Natural killer cell (primary cell): ENCODE results near the gene ACTG1. TPM values are rescaled to one million over a fixed set of nuclear protein-coding genes. Genes with fewer than 3 reads are reported as not detected.

ENCODE experiments used
- ATAC-seq, 3 donors: fragments of 150-1000 bp in 2 of 3; fragments of 200-7000 bp in 1 of 3; cut with Tn5 transposase; 1 replicate in 1 of 3; 2 replicates in 2 of 3; pipeline ENCODE4 v1.10.0; 2021; ENCODE audit warnings: mild to moderate bottlenecking in 2 of 3, moderate library complexity in 2 of 3
- DNase-seq, 2 donors: peaks; one replicate each; pipeline versions ENCODE4 v3.0.0 to v3.0.0-alpha.2; 2013 to 2021; ENCODE audit warnings: mixed read lengths in 1 of 2
- H3K27ac ChIP-seq: one replicate; pipeline ENCODE4 v1.5.1; 2013; ENCODE audit warnings: mild to moderate bottlenecking, low read length
- H3K27me3 ChIP-seq: one replicate; pipeline ENCODE4 v1.6.1; 2013; ENCODE audit warnings: low read length; ENCODE audit not compliant: control insufficient read depth, insufficient read depth
- H3K36me3 ChIP-seq: one replicate; pipeline ENCODE4 v1.6.1; 2013; ENCODE audit warnings: low read length; ENCODE audit not compliant: control insufficient read depth, insufficient read depth
- H3K4me1 ChIP-seq: one replicate; pipeline ENCODE4 v1.6.1; 2013; ENCODE audit warnings: low read length; ENCODE audit not compliant: control insufficient read depth, insufficient read depth
- H3K4me3 ChIP-seq: one replicate; pipeline ENCODE4 v1.5.1; 2013; ENCODE audit warnings: low read length
- H3K9me3 ChIP-seq: one replicate; pipeline ENCODE4 v1.6.1; 2013; ENCODE audit warnings: low read length; ENCODE audit not compliant: control insufficient read depth, insufficient read depth
- H3K27ac Mint-ChIP-seq, 2 donors: one replicate each; pipeline ENCODE4 v1.8.0; 2022; ENCODE audit warnings: mild to moderate bottlenecking in 2 of 2, mixed read lengths in 2 of 2, moderate library complexity in 1 of 2
- H3K27me3 Mint-ChIP-seq, 2 donors: one replicate each; pipeline ENCODE4 v1.8.0; 2022; ENCODE audit warnings: low read depth in 2 of 2, mixed read lengths in 2 of 2
- H3K36me3 Mint-ChIP-seq: one replicate; pipeline ENCODE4 v1.8.0; 2022; ENCODE audit warnings: mixed read lengths
- H3K4me1 Mint-ChIP-seq, 2 donors: one replicate each; pipeline ENCODE4 v1.8.0; 2022; ENCODE audit warnings: mixed read lengths in 2 of 2
- H3K4me3 Mint-ChIP-seq: one replicate; pipeline ENCODE4 v1.8.0; 2022; ENCODE audit warnings: mild to moderate bottlenecking, moderate library complexity, mixed read lengths
- H3K9me3 Mint-ChIP-seq, 2 donors: one replicate each; pipeline ENCODE4 v1.8.0; 2022; ENCODE audit warnings: mixed read lengths in 2 of 2
- WGBS: methylation state at CpG from one replicate; pipeline ENCODE4 v1.1.7; 2013; ENCODE audit warnings: missing lambda C conversion rate; ENCODE audit not compliant: insufficient coverage; 5-methylcytosine and 5-hydroxymethylcytosine counted together
- intact Hi-C: fragments of 100-400 bp; cut with micrococcal nuclease; formaldehyde crosslinking; loops from one replicate; pipeline ENCODE4 v1.14.2; 2022
- total RNA-seq, 4 donors: library from RNA; stranded (reverse); fragments of 120-200 nt in 1 of 4; gene quantifications; one replicate each; pipeline versions ENCODE4 v1.2.3 to v1.2.4, GENCODE V29; 2013 to 2022
- TF ChIP-seq, protein P1 (sequence below): fragments of 200-600 bp; IDR thresholded peaks from one replicate; pipeline ENCODE4 v1.8.0; 2022; ENCODE audit warnings: antibody characterized with exemption

Gene ACTG1
- total RNA-seq, 3 donors from 2014 or later (not counting 1 experiment from before 2014, with no cell fraction given) = 1,401 to 1,901 (median 1,735) TPM

DNA sequence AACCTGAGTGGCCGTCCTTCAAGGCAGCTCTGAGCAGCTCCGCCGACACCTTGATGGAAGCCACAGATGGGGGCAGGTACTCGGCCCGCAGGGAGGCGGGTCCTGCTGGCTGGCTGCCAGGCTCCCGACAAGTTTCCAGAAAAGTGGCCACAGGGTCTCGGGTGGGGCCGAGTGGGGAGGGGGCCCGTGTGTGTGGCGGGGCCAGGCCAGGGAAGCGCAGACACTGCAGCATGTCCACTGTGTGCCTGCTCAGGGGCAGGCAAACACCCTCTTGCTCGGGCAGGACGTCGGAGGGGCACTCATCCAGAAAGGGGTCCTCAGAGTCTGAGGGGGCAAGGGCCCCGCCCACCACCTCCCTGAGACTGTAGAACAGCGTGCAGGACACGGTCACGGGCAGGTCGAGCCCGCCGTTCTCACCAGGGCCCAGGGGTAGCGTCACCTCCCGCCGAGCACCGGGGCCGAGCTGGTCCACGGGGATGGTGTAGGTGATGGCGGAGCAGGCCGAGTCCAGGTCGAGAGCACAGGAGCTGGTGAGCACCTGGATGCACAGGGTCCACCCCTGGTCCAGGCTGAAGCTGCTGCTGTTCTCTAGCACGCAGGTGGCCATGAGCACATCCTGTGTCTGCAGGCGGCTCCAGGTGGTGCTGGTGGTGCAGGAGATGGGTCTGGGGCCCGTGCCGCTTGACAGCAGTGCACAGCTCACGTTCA, 34.5 kb upstream of the ACTG1 start:
- DNase-seq (no peak), ATAC-seq (no peak)
- H3K27ac ChIP-seq = no peak overlapping the region
- no peaks in the 10 kb centered on the region for H3K27me3 ChIP-seq
- Mint-ChIP-seq H3K27ac (no peak overlapping the region), H3K9me3 (no peaks in the 10 kb centered on the region), H3K27me3 (no peaks in the 10 kb centered on the region), H3K36me3 (no peaks in the 10 kb centered on the region), H3K4me3 (no peak overlapping the region), H3K4me1 (peaks cover 8 to 14% of the 10 kb centered on the region in 2 donors)
- no peaks in the 10 kb centered on the region for H3K9me3 ChIP-seq
- TF ChIP-seq, protein P1, sequence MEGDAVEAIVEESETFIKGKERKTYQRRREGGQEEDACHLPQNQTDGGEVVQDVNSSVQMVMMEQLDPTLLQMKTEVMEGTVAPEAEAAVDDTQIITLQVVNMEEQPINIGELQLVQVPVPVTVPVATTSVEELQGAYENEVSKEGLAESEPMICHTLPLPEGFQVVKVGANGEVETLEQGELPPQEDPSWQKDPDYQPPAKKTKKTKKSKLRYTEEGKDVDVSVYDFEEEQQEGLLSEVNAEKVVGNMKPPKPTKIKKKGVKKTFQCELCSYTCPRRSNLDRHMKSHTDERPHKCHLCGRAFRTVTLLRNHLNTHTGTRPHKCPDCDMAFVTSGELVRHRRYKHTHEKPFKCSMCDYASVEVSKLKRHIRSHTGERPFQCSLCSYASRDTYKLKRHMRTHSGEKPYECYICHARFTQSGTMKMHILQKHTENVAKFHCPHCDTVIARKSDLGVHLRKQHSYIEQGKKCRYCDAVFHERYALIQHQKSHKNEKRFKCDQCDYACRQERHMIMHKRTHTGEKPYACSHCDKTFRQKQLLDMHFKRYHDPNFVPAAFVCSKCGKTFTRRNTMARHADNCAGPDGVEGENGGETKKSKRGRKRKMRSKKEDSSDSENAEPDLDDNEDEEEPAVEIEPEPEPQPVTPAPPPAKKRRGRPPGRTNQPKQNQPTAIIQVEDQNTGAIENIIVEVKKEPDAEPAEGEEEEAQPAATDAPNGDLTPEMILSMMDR = no peak
- H3K36me3 ChIP-seq = peaks cover 52% of the 10 kb centered on the region
- H3K4me1 ChIP-seq = peaks cover 14% of the 10 kb centered on the region
- H3K4me3 ChIP-seq = no peak overlapping the region
- WGBS = 96% methylated on average over 36 of the region's 36 CpGs
- intact Hi-C loops = no loop called here

DNA sequence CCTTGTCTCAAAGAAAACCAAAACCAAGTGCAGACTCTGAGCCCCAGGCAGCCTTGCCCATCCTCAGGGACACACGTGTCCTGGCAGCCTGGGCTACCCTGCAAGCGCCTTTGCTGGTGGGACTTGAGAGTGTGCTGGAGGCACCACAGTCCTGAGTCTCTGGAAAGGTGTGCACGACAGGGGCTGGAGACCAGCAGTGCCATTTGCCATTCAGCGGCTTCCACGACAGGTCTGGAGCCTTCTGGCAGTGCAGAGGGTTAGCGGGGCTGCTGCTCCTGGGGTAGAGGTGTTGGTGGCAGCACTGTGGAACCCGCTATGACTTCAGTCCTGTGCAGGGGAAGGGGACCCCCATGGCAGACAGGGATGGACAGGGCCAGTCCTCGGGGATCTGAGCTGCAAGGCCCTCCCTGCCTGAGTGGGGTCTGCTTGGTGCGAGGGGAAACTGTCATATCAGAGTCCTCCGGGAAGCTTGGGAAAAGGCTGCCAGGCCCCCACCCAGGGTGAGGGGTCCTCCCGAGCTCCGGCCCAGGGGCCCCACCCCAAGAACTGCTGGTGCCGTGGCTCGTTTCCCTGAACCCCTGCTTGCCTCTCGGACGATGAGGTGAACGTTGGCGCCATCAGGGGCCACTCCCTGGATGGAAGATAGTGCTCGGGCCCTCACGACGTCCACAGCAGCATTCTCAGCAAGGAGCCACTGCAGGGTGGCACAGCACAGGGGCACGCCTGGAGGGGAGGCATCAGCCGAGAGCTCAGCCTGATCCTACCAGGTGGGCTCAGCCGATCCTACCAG, 32.8 kb upstream of the ACTG1 start:
- no peaks in the 10 kb centered on the region for H3K9me3 ChIP-seq
- H3K27me3 Mint-ChIP-seq = no peaks in the 10 kb centered on the region
- peaks cover 3% of the 10 kb centered on the region for H3K4me1 ChIP-seq
- TF ChIP-seq, protein P1 = no peak
- intact Hi-C loops = no loop called here
- H3K27me3 ChIP-seq = no peaks in the 10 kb centered on the region
- 93% methylated on average over 24 of the region's 24 CpGs for WGBS
- no peak overlapping the region for H3K4me3 Mint-ChIP-seq
- H3K27ac Mint-ChIP-seq = no peak overlapping the region
- H3K4me3 ChIP-seq = no peak overlapping the region
- peaks cover 60% of the 10 kb centered on the region for H3K36me3 ChIP-seq
- H3K4me1 Mint-ChIP-seq = peaks cover 0 to 5% of the 10 kb centered on the region in 2 donors
- H3K9me3 Mint-ChIP-seq = no peaks in the 10 kb centered on the region
- H3K27ac ChIP-seq = no peak overlapping the region
- H3K36me3 Mint-ChIP-seq = no peaks in the 10 kb centered on the region
- no peak for DNase-seq
- no peak for ATAC-seq

DNA sequence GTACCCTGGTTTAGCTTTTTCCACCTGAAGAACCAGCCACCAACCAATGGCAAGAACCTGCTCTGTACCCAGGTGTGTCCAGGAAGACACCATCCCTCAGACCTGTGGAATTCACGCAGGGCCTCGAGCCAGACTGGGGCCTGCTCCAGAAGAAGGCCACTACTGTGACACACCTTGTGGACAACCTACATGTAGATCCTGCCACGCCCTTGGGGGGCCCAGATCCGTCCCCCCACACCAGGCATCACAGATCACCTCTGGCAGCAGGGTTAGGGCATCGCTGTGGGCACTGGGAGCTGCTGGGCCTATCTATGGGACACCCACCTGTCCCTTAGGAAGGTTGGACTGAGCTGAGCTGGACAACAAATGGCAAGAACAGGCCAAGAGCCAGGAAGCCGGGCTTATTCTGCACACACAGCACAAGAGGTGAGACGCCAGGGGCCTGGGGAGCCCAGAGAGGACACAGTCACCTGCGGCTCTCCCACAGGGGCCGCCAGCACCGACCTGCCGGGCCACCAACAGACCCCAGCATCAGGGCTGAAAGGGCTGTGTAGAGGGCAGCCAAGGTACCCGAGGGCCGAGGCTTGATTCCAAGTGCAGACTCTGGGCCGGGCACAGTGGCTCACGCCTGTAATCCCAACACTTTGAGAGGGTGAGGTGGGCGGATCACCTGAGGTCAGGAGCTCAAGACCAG, 31.8 kb upstream of the ACTG1 start:
- no peaks in the 10 kb centered on the region for H3K4me1 ChIP-seq
- Mint-ChIP-seq H3K27ac (no peak overlapping the region), H3K4me3 (no peak overlapping the region), H3K27me3 (no peaks in the 10 kb centered on the region), H3K36me3 (no peaks in the 10 kb centered on the region), H3K4me1 (no peaks in the 10 kb centered on the region), H3K9me3 (no peaks in the 10 kb centered on the region)
- H3K9me3 ChIP-seq = no peaks in the 10 kb centered on the region
- no peak overlapping the region for H3K4me3 ChIP-seq
- WGBS = 97% methylated on average over 16 of the region's 16 CpGs
- no peak overlapping the region for H3K27ac ChIP-seq
- TF ChIP-seq, protein P1 = no peak
- intact Hi-C loops = no loop called here
- H3K27me3 ChIP-seq = no peaks in the 10 kb centered on the region
- DNase-seq = no peak
- ATAC-seq = no peak
- peaks cover 61% of the 10 kb centered on the region for H3K36me3 ChIP-seq
